Measurements from ENCODE around the gene LARP1B. TPM values are rescaled to one million over a fixed set of nuclear protein-coding genes. Genes with fewer than 3 reads are reported as not detected.

The LARP1B gene
- total RNA-seq, 1 experiment from 2014 or later = 31.1 TPM

GRCh38 chr4:128161138-128161537, 100.0 kb downstream of the LARP1B start:
- ATAC-seq = no peak

More at GRCh38 chr4:128161138-128161537, 100.0 kb downstream of the LARP1B start:
- H3K4me1 ChIP-seq (ENCODE audit: control insufficient read depth in 1 of 2, insufficient read depth in 2 of 2, low read length in 2 of 2) = peaks cover 29 to 36% of the 10 kb centered on the region in 2 experiments
- no peak overlapping the region for H3K4me2 ChIP-seq (ENCODE audit: low read length)
- BruUV-seq (replicated peaks) = no TSS peak
- no peak overlapping the region for H3K9ac ChIP-seq (ENCODE audit: low read length)
- H3K27me3 ChIP-seq (ENCODE audit: insufficient read depth, low read length) = no peaks in the 10 kb centered on the region
- intact Hi-C loops (cut with micrococcal nuclease) = no loop called here
- H3K79me2 ChIP-seq (ENCODE audit: insufficient read depth, low read length) = no peaks in the 10 kb centered on the region
- no peaks in the 10 kb centered on the region for H3K36me3 ChIP-seq (ENCODE audit: control insufficient read depth in 1 of 2, insufficient read depth in 2 of 2, low read length in 2 of 2)
- H2AFZ ChIP-seq (ENCODE audit: low read depth, low read length, poor library complexity, severe bottlenecking) = no peak overlapping the region
- CTCF ChIA-PET = interaction anchor here (0.8 kb wide), 1 partner anchor 92 kb away, joined by 3 read pairs; no protein-coding TSS in a partner anchor
- no peak for DNase-seq (ENCODE audit: low read depth, low spot score)
- no peaks in the 10 kb centered on the region for H3K9me2 ChIP-seq (ENCODE audit: insufficient read depth)
- no peaks in the 10 kb centered on the region for H3K9me3 ChIP-seq (ENCODE audit: control insufficient read depth in 1 of 2, insufficient read depth in 1 of 2, low read depth in 1 of 2, low read length in 2 of 2)
- POLR2A ChIA-PET = no interaction called here
- H3K27ac ChIP-seq (ENCODE audit: low read depth, low read length) = no peak overlapping the region
- RAD21 ChIA-PET (ENCODE audit: low non-redundant PET in 1 of 2, low total read pairs in 2 of 2, uncharacterized antibody in 2 of 2, unreplicated experiment in 2 of 2) = no interaction called here
- H3K4me3 ChIP-seq (replicated peaks in 1 of 2; ENCODE audit: low read depth in 1 of 2, low read length in 2 of 2) = no peak overlapping the region
- H4K20me1 ChIP-seq (ENCODE audit: insufficient read depth) = no peaks in the 10 kb centered on the region
- TF ChIP-seq ATF3 (IDR thresholded peaks at IDR 0.05) (no peak), CEBPB (IDR thresholded peaks at IDR 0.05; ENCODE audit: low read depth) (no peak), FOSL1 (IDR thresholded peaks at IDR 0.05; ENCODE audit: low read depth) (no peak), YY1 (IDR thresholded peaks at IDR 0.05; ENCODE audit: extremely low read depth, insufficient replicate concordance, low read depth, low read length) (no peak), POLR2AphosphoS5 (IDR thresholded peaks at IDR 0.05; ENCODE audit: low read depth, low read length) (no peak), POLR2A (IDR thresholded peaks at IDR 0.05; ENCODE audit: borderline replicate concordance, extremely low read depth, insufficient read depth, insufficient read length) (no peak), SIN3A (IDR thresholded peaks at IDR 0.05; ENCODE audit: low read depth) (no peak), REST (IDR thresholded peaks at IDR 0.05; ENCODE audit: low read depth) (no peak), EGR1 (IDR thresholded peaks at IDR 0.05; ENCODE audit: low read depth) (no peak), ZNF274 (IDR thresholded peaks at IDR 0.05; ENCODE audit: low read depth, low read length) (no peak), SP1 (IDR thresholded peaks at IDR 0.05; ENCODE audit: low read depth) (no peak), SRF (IDR thresholded peaks at IDR 0.05; ENCODE audit: low read depth) (no peak), CTCF (IDR thresholded peaks at IDR 0.05 in 2 of 3, conservative IDR thresholded peaks at IDR 0.05 in 1 of 3; ENCODE audit: borderline replicate concordance in 1 of 3, insufficient read depth in 1 of 3, low read depth in 2 of 3, low read length in 2 of 3) (no peak), MAX (IDR thresholded peaks at IDR 0.05) (no peak)
